GM12872 (cell line): ENCODE data around the gene MST1.

Experiments
- TF ChIP-seq, protein P1 (sequence below): IDR thresholded peaks from 3 replicates; pipeline ENCODE4 v1.5.1; 2011; ENCODE audit warnings: low read depth, mild to moderate bottlenecking, low read length, moderate library complexity; ENCODE audit not compliant: insufficient read depth

Gene MST1

DNA sequence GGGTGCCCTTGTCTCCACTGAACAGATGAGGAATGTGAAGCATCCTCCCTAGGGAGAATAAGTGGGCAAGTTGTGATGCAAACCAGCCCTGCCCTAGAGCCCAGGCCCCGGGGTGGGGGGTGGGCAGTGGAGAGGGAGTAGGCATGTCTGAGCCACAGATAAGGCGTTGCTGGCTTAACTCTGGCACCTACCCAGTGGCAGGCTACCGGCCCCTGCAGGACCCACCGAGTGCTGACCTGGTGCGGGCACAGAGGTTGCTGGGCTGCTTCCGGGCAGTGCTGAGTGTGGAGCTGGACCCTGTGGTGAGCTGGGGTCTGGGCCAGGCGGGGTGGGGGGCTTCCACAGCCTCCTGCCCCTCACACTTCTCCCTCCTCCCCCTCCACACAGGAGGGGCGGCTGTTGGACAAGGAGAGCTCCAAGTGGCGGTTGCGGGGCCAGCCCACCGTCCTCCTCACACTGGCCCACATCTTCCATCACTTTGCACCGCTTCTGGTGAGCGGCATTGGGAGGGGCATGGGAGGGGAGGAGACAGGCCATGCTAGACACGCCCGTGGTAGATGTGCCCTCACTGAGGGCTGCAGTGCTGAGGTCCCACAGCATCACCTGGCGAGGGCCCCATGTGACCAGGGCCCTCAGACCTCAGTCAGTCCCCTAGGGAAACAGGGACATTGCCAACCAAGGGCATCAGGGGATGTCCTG, 10.2 kb upstream of the MST1 start:
- TF ChIP-seq, protein P1, sequence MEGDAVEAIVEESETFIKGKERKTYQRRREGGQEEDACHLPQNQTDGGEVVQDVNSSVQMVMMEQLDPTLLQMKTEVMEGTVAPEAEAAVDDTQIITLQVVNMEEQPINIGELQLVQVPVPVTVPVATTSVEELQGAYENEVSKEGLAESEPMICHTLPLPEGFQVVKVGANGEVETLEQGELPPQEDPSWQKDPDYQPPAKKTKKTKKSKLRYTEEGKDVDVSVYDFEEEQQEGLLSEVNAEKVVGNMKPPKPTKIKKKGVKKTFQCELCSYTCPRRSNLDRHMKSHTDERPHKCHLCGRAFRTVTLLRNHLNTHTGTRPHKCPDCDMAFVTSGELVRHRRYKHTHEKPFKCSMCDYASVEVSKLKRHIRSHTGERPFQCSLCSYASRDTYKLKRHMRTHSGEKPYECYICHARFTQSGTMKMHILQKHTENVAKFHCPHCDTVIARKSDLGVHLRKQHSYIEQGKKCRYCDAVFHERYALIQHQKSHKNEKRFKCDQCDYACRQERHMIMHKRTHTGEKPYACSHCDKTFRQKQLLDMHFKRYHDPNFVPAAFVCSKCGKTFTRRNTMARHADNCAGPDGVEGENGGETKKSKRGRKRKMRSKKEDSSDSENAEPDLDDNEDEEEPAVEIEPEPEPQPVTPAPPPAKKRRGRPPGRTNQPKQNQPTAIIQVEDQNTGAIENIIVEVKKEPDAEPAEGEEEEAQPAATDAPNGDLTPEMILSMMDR, result no peak

DNA sequence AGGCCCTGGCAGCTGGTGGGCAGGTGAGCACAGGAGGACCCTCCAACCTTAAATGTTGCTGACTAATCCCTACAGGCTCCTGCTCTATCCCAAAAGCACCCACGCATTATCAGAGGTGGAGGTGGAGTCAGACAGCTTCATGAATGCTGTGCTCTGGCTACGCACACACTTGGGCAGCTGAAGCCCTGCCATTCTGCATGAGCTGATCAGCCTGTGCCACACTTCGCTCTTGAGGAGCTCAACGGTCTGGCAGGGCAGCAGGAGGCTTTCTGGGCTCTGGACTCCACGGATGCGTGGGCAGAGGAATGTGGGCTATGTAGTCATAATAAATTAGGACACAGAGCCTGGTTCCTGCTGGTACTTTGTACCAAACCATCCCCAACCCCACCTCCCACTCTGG, 6.1 kb downstream of the MST1 start:
- TF ChIP-seq, protein P1, result no peak

DNA sequence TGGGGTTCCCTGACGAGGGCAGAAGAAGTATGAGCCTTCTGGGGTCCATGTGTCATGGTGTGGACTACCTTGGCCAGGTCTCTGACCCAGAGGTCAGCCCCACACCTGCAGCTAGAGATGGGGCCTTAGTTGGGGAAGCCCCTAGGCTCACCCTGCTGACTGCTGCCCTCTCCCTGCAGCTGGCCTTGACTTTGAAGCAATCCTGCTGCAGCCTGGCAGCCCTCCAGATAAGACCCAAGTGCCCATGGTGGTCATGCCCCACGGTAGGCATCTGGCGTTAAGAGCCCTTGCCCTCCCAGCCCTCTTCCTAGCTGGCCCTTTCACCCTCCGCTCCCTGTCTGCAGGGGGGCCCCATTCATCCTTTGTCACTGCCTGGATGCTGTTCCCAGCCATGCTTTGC, 7.7 kb downstream of the MST1 start:
- TF ChIP-seq, protein P1, result no peak

DNA sequence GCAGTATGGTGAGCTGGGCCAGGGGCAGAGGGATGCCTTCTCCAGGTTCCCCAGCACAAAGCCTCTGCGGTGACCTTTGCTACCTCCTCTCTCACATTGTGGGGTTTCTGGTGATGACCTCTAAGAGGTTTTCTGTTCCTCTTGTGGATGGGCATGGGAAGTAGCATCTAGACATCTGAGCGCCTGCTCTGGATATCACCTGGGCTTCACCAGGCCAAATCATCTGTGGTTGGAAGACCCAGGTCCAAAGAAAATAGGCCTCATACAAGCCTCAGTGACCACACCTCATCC, 8.1 kb downstream of the MST1 start:
- TF ChIP-seq, protein P1, result no peak

DNA sequence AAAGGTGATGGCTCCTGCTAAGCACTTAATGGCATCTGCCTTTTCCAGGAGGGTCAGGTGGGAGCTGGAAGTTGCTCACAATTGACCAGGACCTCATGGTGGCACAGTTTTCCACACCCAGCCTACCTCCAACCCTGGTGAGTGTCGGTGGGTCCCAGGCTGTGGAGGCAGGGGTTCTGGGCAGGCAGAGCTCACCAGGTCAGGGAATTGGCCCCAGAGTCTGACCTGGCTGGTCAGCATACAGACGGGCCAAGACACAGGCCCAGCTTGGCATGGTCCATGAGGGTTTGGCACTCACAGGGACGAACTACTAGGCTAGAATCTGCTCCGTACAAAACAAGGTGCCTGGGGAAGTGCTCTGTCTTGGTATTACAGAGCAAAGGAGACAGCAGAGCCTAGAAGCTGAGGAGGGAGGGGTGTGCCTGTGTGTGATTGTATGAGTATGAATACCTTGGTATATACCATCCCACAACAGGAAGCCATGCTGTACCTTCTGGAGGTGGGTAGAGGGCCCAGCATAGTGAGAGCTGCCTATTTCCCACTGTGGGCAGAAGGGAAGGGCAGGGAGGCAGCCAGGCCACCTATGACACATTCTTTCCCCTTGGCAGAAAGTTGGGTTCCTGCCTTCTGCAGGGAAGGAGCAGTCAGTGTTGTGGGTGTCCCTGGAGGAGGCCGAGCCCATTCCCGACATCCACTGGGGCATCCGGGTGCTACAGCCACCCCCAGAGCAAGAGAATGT, 8.6 kb downstream of the MST1 start:
- TF ChIP-seq, protein P1, result no peak

DNA sequence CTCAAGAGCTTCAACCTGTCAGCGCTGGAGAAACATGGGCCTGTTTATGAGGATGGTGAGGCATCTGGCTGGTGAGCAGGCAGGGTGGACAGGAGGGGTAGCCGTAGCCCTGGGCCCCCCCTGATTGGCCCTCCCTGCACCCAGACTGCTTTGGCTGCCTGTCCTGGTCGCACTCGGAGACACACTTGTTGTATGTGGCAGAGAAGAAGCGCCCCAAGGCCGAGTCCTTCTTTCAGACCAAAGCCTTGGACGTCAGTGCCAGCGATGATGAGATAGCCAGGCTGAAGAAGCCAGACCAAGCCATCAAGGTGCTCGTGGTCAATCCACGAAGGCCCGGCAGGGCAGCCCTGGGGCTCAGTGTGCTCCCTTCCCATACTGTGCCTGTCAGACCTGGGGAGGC, 13.4 kb downstream of the MST1 start:
- TF ChIP-seq, protein P1, result no peak

DNA sequence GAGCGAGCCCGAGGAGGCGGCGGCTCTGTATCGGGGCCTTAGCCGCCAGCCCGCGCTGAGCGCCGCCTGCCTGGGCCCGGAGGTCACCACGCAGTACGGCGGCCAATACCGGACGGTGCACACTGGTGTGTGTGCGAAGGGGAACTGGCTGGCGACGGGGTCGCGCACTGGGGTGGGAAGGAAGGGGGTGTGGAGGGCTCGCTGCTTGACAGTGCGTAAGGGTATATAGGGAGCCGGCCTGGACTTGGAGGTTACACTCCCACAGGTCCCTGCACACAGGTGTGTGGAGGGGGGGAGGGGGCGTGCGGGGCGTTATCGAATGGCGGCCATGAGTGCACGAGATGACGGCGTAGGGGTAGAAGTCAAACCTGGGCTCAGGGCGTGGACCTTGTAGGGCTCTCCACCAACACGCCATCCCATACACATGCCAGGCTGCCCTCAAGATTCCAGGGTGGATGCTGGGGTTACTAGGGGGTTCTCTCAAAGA, 14.7 kb downstream of the MST1 start:
- TF ChIP-seq, protein P1, result no peak
